NCI-H748 treated with DMSO at 0.1 percent for 48 hours (cell line): Measurements from ENCODE around the gene EN2.

ENCODE experiments used
- DNase-seq: peaks from one replicate; lab custom pipeline; 2025; lab: John Stamatoyannopoulos, UW

EN2 gene

GRCh38 chr7:155464183-155464582, 6.3 kb downstream of the EN2 start:
- DNase-seq = no peak

GRCh38 chr7:155464948-155465739, 7.2 kb downstream of the EN2 start:
- no peak for DNase-seq

GRCh38 chr7:155465761-155466141, 7.8 kb downstream of the EN2 start:
- no peak for DNase-seq

GRCh38 chr7:155466142-155466813, 8.3 kb downstream of the EN2 start:
- DNase-seq = no peak

- peak; percentile 52 for DNase-seq
Observed at GRCh38 chr7:155466814-155467733, 9.1 kb downstream of the EN2 start.

GRCh38 chr7:155467846-155468784, 10.2 kb downstream of the EN2 start:
- DNase-seq = no peak

GRCh38 chr7:155468785-155469148, 10.8 kb downstream of the EN2 start:
- DNase-seq = no peak

GRCh38 chr7:155469311-155470185, 11.6 kb downstream of the EN2 start:
- no peak for DNase-seq

- no peak for DNase-seq
Observed at GRCh38 chr7:155470186-155470487, 12.2 kb downstream of the EN2 start.

- no peak for DNase-seq
Observed at GRCh38 chr7:155470686-155471638, 13.0 kb downstream of the EN2 start.

- DNase-seq = no peak
Observed at GRCh38 chr7:155471718-155472117, 13.8 kb downstream of the EN2 start.

- DNase-seq = no peak
Observed at GRCh38 chr7:155477476-155477875, 19.5 kb downstream of the EN2 start.

GRCh38 chr7:155481764-155482163, 23.8 kb downstream of the EN2 start:
- DNase-seq = no peak

- no peak for DNase-seq
Observed at GRCh38 chr7:155482511-155483183, 24.7 kb downstream of the EN2 start.

- no peak for DNase-seq
Observed at GRCh38 chr7:155483245-155483644, 25.3 kb downstream of the EN2 start.

- no peak for DNase-seq
Observed at GRCh38 chr7:155483868-155484325, 26.0 kb downstream of the EN2 start.

GRCh38 chr7:155484483-155485399, 26.8 kb downstream of the EN2 start:
- DNase-seq = no peak
